Measurements from ENCODE around the gene PALLD.
"Not testable (repeated sequence)": the region's sequence is repeated elsewhere in the genome, so short reads cannot be mapped to it uniquely, and the experiment has no call there.

Gene PALLD

GRCh38 chr4:168942985-168943384 lies 446.1 kb downstream of the PALLD start:
- H3K4me1 ChIP-seq (ENCODE audit: insufficient read depth, low read length): no peaks in the 10 kb centered on the region
- TF ChIP-seq CTCF (IDR thresholded peaks at IDR 0.05; ENCODE audit: borderline replicate concordance, extremely low read depth, low read length, poor library complexity, severe bottlenecking): peak; percentile 65
- no peak for TF ChIP-seq EZH2 (IDR thresholded peaks at IDR 0.05; ENCODE audit: borderline replicate concordance, low read depth, low read length, severe bottlenecking)

GRCh38 chr4:168945291-168945690 lies 448.4 kb downstream of the PALLD start:
- Histone ChIP-seq H3K4me2 (ENCODE audit: insufficient read depth, low read length) (no peak overlapping the region), H3K4me1 (ENCODE audit: insufficient read depth, low read length) (no peaks in the 10 kb centered on the region), H3K27ac (ENCODE audit: low read length) (no peak overlapping the region), H3K79me2 (ENCODE audit: insufficient read depth, low read length) (no peaks in the 10 kb centered on the region), H3K9me3 (ENCODE audit: insufficient read depth, low read length, severe bottlenecking) (no peaks in the 10 kb centered on the region), H3K4me3 (ENCODE audit: low read depth in 1 of 2, low read length in 2 of 2) (no peak overlapping the region), H3K27me3 (ENCODE audit: insufficient read depth, low read length, poor library complexity) (no peaks in the 10 kb centered on the region), H4K20me1 (ENCODE audit: insufficient read depth, low read length) (no peaks in the 10 kb centered on the region), H2AFZ (ENCODE audit: low read depth, low read length) (no peak overlapping the region), H3K36me3 (ENCODE audit: insufficient read depth, low read length) (no peaks in the 10 kb centered on the region), H3K9ac (ENCODE audit: low read depth, low read length) (no peak overlapping the region)
- TF ChIP-seq CTCF (IDR thresholded peaks at IDR 0.05; ENCODE audit: borderline replicate concordance, extremely low read depth, low read length, poor library complexity, severe bottlenecking) (no peak), EZH2 (IDR thresholded peaks at IDR 0.05; ENCODE audit: borderline replicate concordance, low read depth, low read length, severe bottlenecking) (no peak)
- ATAC-seq (ENCODE audit: insufficient read depth, low read depth): no peak
- no peak for DNase-seq

More at GRCh38 chr4:168942985-168943384, 446.1 kb downstream of the PALLD start:
- Histone ChIP-seq H4K20me1 (ENCODE audit: insufficient read depth, low read length) (no peaks in the 10 kb centered on the region), H3K9me3 (ENCODE audit: insufficient read depth, low read length, severe bottlenecking) (no peaks in the 10 kb centered on the region), H3K27ac (ENCODE audit: low read length) (no peak overlapping the region), H3K79me2 (ENCODE audit: insufficient read depth, low read length) (no peaks in the 10 kb centered on the region), H3K9ac (ENCODE audit: low read depth, low read length) (no peak overlapping the region), H2AFZ (ENCODE audit: low read depth, low read length) (no peak overlapping the region), H3K36me3 (ENCODE audit: insufficient read depth, low read length) (no peaks in the 10 kb centered on the region), H3K4me3 (ENCODE audit: low read depth in 1 of 2, low read length in 2 of 2) (no peak overlapping the region), H3K27me3 (ENCODE audit: insufficient read depth, low read length, poor library complexity) (no peaks in the 10 kb centered on the region), H3K4me2 (ENCODE audit: insufficient read depth, low read length) (no peak overlapping the region)
- ATAC-seq (ENCODE audit: insufficient read depth, low read depth) (no peak), DNase-seq (no peak)

- H3K4me2 ChIP-seq (ENCODE audit: insufficient read depth, low read length); H3K36me3 ChIP-seq (ENCODE audit: insufficient read depth, low read length); H3K9me3 ChIP-seq (ENCODE audit: insufficient read depth, low read length, severe bottlenecking); H3K4me1 ChIP-seq (ENCODE audit: insufficient read depth, low read length); H3K4me3 ChIP-seq (ENCODE audit: low read depth in 1 of 2, low read length in 2 of 2); H2AFZ ChIP-seq (ENCODE audit: low read depth, low read length); H3K79me2 ChIP-seq (ENCODE audit: insufficient read depth, low read length); H3K9ac ChIP-seq (ENCODE audit: low read depth, low read length); H3K27me3 ChIP-seq (ENCODE audit: insufficient read depth, low read length, poor library complexity); H4K20me1 ChIP-seq (ENCODE audit: insufficient read depth, low read length): not testable (repeated sequence)
- peak; percentile 46 for DNase-seq
- peak overlapping the region; percentile 31; the same call in 1 of the 2 replicates for H3K27ac ChIP-seq (ENCODE audit: low read length)
- ATAC-seq (ENCODE audit: insufficient read depth, low read depth): peak; percentile 44; the same call in 1 of the 3 replicates
Measured at GRCh38 chr4:168952821-168953246, 456.0 kb downstream of the PALLD start.

- TF ChIP-seq CTCF (IDR thresholded peaks at IDR 0.05; ENCODE audit: borderline replicate concordance, extremely low read depth, low read length, poor library complexity, severe bottlenecking): no peak
- TF ChIP-seq EZH2 (IDR thresholded peaks at IDR 0.05; ENCODE audit: borderline replicate concordance, low read depth, low read length, severe bottlenecking): no peak
- Histone ChIP-seq H4K20me1 (ENCODE audit: insufficient read depth, low read length) (no peaks in the 10 kb centered on the region), H3K9me3 (ENCODE audit: insufficient read depth, low read length, severe bottlenecking) (no peaks in the 10 kb centered on the region), H3K4me1 (ENCODE audit: insufficient read depth, low read length) (peaks cover 10% of the 10 kb centered on the region), H3K4me3 (ENCODE audit: low read depth in 1 of 2, low read length in 2 of 2) (no peak overlapping the region), H2AFZ (ENCODE audit: low read depth, low read length) (no peak overlapping the region), H3K9ac (ENCODE audit: low read depth, low read length) (no peak overlapping the region), H3K27me3 (ENCODE audit: insufficient read depth, low read length, poor library complexity) (no peaks in the 10 kb centered on the region), H3K27ac (ENCODE audit: low read length) (no peak overlapping the region), H3K79me2 (ENCODE audit: insufficient read depth, low read length) (no peaks in the 10 kb centered on the region), H3K36me3 (ENCODE audit: insufficient read depth, low read length) (no peaks in the 10 kb centered on the region), H3K4me2 (ENCODE audit: insufficient read depth, low read length) (no peak overlapping the region)
- no peak for DNase-seq
- ATAC-seq (ENCODE audit: insufficient read depth, low read depth): no peak
Measured at GRCh38 chr4:168955674-168956073, 458.8 kb downstream of the PALLD start.
